Left ventricle myocardium superior (tissue), 1 donor: ENCODE results near the gene SNAI3. TPM values are rescaled to one million over a fixed set of nuclear protein-coding genes. Genes with fewer than 3 reads are reported as not detected.

Experiments used
- ATAC-seq: fragments of 200-7000 bp; cut with Tn5 transposase; one replicate; pipeline ENCODE4 v1.9.1; 2020; ENCODE audit warnings: mild to moderate bottlenecking, moderate library complexity
- DNase-seq: peaks from one replicate; pipeline ENCODE4 v3.0.0-alpha.2; 2020
- intact Hi-C: fragments of 100-400 bp; cut with micrococcal nuclease; formaldehyde crosslinking; loops from one replicate; pipeline ENCODE4 v1.11.0; 2022
- total RNA-seq: library from RNA; stranded (reverse); fragmentation: NEBNext Ultra II Directional; extraction: Animal tissue kit (Norgen Biotek cat#: 25700); gene quantifications from one replicate; pipeline ENCODE4 v1.2.1, GENCODE V29; 2021
- donor health status: DM: no; HTN: yes; CAD: no; lungs with severe emphysema.

SNAI3 gene
- total RNA-seq, 1 donor from 2014 or later, result 3.8 TPM

DNA sequence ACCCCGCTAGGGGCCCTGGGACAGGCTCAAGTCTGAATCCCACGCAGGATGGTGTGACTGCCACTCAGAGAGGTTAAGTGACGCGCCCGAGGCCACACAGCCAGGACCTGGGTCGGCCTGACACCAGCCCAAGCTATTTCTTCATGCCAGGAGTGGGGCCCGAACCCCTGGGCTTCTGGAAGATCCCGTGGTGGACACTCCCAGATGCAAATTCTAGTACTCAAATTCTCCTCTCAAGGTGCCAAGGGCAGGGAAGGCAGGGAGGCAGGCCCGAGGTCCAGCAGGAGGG, 42.7 kb downstream of the SNAI3 start:
- intact Hi-C loops, result no loop called here
- ATAC-seq, result no peak
- no peak for DNase-seq

- ATAC-seq (no peak), DNase-seq (no peak)
These were observed 43.2 kb downstream of the SNAI3 start for GRCh38 chr16:88642881-88643643.

GRCh38 chr16:88640498-88641247, 45.6 kb downstream of the SNAI3 start:
- DNase-seq, result no peak
- intact Hi-C loops, result no loop called here
- ATAC-seq, result no peak

More at GRCh38 chr16:88642881-88643643, 43.2 kb downstream of the SNAI3 start:
- intact Hi-C loops, result no loop called here

GRCh38 chr16:88640039-88640495, 46.2 kb downstream of the SNAI3 start:
- no peak for DNase-seq
- no peak for ATAC-seq

GRCh38 chr16:88639231-88640038, 46.9 kb downstream of the SNAI3 start:
- DNase-seq (no peak), ATAC-seq (no peak)
- intact Hi-C loops, result no loop called here

More at GRCh38 chr16:88640039-88640495, 46.2 kb downstream of the SNAI3 start:
- intact Hi-C loops, result no loop called here

GRCh38 chr16:88638323-88639230, 47.7 kb downstream of the SNAI3 start, which contains the start of gene IL17C:
Gene IL17C (plus strand): TSS chr16:88638572. CDS start chr16:88638642, 70 bp downstream.
- intact Hi-C loops, result no loop called here
- no peak for DNase-seq
- no peak for ATAC-seq

DNA sequence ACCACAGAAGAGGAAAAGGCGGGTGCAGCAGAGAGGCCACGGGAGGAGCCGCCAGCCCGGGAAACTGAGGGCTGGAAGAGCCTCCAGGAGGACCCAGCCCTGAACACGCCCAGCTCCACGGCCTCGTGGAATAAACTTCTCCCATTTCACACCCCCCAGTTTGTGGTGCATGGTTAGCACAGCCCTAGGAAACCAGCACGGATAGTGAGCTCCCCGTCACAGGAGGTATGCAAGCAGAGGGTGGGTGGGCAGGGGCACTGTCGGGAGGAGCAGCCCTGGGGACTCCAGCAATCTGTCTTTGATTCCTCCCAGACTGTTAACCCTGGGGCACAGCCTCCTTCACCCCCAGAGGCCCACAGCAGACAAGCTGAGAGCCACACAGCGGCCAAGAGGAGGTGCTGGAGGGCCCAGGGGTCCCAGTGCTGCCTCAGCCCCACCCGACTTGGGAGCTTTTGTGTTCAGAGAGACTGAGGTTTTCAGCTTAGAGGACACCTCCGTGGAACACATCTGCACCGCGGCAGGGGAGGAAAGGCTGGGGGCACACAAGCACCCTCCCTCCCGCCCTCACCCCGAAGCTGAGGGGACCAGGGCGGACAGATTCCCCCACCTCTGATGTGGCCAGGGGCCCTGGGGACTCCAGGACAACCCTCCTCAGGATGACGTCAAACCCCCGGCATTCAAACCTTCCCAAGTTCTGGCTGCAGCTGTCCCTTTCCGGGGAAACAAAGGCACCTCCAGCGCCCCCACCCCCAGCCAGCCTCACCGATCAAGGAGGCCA, 49.6 kb downstream of the SNAI3 start:
- intact Hi-C loops, result no loop called here
- DNase-seq, result no peak
- ATAC-seq, result no peak

DNA sequence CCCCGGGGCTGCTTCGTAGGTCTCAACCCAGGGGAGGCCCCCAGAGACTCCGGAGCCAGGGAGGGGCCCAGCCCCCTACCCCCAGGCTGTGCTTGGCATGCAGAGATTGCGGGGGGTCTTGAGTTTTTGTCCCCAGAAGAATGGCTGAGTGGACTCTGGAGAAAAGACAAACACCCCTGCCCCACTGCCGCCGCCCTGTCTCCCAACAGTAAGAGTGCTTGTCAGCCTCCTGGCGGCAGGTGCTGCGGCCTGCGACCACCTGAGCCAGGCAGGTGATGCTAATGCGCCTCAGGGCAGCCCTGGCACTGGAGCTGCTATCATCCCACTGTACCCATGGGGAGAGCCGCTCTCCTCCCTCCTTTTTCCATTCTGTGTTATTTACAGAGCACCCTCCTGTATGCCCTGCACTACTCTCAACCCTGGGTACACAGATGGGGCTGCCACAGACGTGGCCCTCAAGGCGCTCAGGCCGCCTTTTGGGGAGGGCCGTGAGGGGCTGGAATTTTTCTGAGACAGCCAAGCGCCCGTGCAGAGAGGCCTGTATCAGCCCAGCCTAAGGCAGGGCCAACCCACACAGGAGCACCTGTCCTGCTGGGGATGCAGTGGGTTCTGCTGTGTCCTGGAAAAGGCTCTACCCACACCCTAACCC, 50.5 kb downstream of the SNAI3 start:
- DNase-seq (no peak), ATAC-seq (no peak)
- intact Hi-C loops, result no loop called here

- DNase-seq (no peak), ATAC-seq (no peak)
- intact Hi-C loops, result no loop called here
These were observed 51.2 kb downstream of the SNAI3 start for GRCh38 chr16:88634994-88635670.

DNA sequence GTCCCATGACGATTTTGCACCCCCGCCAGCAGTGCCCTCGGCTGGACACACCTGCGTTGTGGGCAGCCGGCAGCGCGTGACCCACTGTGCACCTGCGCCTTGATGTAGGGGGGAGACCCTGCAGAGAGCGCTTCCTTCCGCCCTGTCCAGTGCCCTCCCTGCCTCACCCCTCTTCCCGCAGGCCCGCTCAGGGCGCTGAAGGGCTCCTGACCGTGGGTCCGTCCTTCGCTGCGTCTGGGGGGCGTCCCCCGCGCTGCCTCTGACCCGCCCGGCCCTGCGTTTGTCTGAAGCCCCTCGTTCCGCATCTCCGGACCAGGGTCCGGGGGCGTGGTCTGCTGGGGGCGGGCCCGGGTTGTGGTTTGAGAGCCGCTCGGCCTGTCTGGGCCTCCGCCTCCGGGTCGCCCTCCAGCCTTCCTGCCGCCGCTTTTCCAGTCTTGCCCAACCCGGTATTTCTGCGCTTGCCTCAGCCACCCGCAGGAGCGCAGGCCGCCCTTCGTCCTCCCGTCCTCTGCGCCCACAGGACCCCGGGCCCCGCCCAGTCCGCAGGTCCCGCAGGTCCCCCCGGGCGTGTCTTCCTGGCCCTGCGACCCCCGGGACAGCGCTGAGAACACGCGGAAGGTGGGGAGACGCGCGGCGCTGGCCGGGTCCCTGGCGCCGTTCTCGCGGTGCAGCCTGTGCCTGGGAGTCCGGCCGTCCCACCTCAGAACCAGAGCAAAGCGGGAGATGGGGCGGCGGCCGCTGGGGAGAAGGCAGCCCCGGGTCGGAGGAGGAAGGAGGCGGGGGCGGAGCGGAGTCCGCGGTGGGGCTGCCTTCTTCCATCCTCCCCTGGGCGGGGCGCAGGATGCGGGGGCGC, 51.9 kb downstream of the SNAI3 start:
- DNase-seq (peak; percentile 65), ATAC-seq (peak; percentile 61)
- intact Hi-C loops, result no loop called here

DNA sequence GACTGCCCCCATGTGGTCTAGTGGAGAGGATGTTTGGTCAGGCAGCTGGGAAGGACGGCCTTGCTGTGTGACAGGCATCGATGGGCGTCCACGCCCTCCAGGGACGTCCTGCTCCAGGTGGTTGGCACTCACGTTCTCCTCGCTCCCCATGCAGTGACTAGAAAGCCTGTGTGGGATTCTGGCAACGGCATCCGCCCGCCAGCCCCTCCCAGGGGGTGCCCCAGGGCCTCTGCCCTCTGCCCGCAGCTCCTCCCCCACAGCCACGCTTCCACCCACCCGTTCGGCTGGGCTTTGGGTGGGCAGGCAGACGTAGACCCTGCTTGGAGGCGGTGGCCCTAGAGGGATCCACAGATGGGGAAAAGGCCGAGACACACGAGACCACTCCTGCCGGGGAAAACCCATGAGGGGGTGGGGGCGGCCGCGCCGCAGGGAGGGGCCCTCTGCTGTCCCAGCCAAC, 52.6 kb downstream of the SNAI3 start:
- DNase-seq, result no peak
- ATAC-seq, result peak; percentile 15
- intact Hi-C loops, result no loop called here

GRCh38 chr16:88632587-88632930, 53.7 kb downstream of the SNAI3 start:
- ATAC-seq, result no peak
- no peak for DNase-seq
- intact Hi-C loops, result no loop called here

GRCh38 chr16:88631920-88632586, 54.3 kb downstream of the SNAI3 start:
- no peak for DNase-seq
- ATAC-seq, result no peak
- intact Hi-C loops, result no loop called here

DNA sequence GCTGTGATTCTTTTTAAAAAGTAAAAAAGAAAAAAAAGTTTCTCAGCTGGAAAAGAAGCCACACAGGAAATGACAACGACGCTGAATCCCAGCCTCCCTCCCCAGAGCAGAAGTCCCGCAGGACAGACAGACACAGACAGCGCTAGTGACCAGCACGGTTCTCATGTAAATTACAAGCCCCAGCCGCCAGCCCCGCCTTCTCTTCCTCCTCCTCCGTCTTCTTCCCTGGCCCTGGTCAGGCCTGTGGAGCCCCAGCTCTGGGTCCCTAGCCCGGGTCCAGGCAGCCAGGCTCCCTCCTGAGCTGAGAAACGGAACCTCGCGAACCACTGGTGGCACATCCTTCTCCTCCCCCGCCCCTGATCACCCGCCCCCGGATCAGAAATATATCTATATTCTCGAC, 54.9 kb downstream of the SNAI3 start:
- ATAC-seq (no peak), DNase-seq (no peak)
- intact Hi-C loops, result no loop called here

GRCh38 chr16:88630941-88631340, 55.4 kb downstream of the SNAI3 start:
- ATAC-seq (no peak), DNase-seq (no peak)
- intact Hi-C loops, result no loop called here

DNA sequence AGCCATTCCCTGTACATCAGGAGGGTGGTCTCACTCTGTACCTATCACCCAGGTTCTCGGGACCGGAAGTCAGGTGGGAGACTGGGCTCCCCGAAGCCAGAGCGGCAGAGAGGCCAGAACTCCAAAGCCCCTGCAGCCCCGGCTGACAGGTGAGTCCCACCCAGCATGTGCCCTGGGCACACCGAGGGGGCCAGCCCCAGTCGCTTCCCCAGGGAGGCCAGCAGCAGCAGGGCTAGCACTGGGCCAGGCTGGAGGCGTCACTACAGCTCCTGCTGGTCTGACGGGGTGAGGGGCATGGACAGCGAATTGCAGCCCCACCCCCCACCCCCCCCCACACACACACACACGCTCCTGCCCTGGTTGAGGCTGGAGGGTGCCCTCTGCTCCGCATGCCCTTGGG, 55.9 kb downstream of the SNAI3 start:
- ATAC-seq (no peak), DNase-seq (no peak)
- intact Hi-C loops, result no loop called here
